ENCODE measurements around the gene TMEM42. TPM values are rescaled to one million over a fixed set of nuclear protein-coding genes. Genes with fewer than 3 reads are reported as not detected.

TMEM42 gene
- total and polyA plus RNA-seq, 9 of the 15 experiments (the other 6 are each of a cell fraction or from before 2014, with no cell fraction given) = 0.53 to 1.6 (median 0.98) TPM

GRCh38 chr3:44913868-44914468 is 52.3 kb downstream of the TMEM42 start (continued):
- peak; percentile 91 to 93 for TF ChIP-seq KDM1A (IDR thresholded peaks at IDR 0.05)
- TF ChIP-seq PHF21A (IDR thresholded peaks at IDR 0.05; ENCODE audit: borderline replicate concordance, low read depth) = no peak
- TF ChIP-seq EP300 (IDR thresholded peaks at IDR 0.05; ENCODE audit: low read length) = no peak
- no peak for TF ChIP-seq MIER1 (IDR thresholded peaks at IDR 0.05; ENCODE audit: low read depth)
- TF ChIP-seq, protein P1, sequence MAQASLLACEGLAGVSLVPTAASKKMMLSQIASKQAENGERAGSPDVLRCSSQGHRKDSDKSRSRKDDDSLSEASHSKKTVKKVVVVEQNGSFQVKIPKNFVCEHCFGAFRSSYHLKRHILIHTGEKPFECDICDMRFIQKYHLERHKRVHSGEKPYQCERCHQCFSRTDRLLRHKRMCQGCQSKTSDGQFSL (CRISPR knock-in tag; IDR thresholded peaks at IDR 0.05) = no peak
- TF ChIP-seq, protein P1 (tag; IDR thresholded peaks at IDR 0.05) = no peak
- no peak for TF ChIP-seq ZNF699 (CRISPR knock-in tag; IDR thresholded peaks at IDR 0.05; ENCODE audit: insufficient replicate concordance)
- TF ChIP-seq RB1 (IDR thresholded peaks at IDR 0.05; ENCODE audit: low read depth) = 0 out of 2 replicates have a peak, but pooled peaks have one; percentile 40
- no peak for TF ChIP-seq KDM4B (IDR thresholded peaks at IDR 0.05; ENCODE audit: borderline replicate concordance in 2 of 2, low read depth in 1 of 2)
- TF ChIP-seq CREB3L1 (IDR thresholded peaks at IDR 0.05; ENCODE audit: borderline replicate concordance, low read depth) = no peak
- no peak for TF ChIP-seq CHD1 (IDR thresholded peaks at IDR 0.05; ENCODE audit: low read length)
- no peak for TF ChIP-seq IRF1 (CRISPR knock-in tag; IDR thresholded peaks at IDR 0.05; ENCODE audit: borderline replicate concordance)
